GM23338 (cell line): ENCODE measurements around the gene ACSF2. TPM values are rescaled to one million over a fixed set of nuclear protein-coding genes. Genes with fewer than 3 reads are reported as not detected.
"Not testable (repeated sequence)": the region's sequence is repeated elsewhere in the genome, so short reads cannot be mapped to it uniquely, and the experiment has no call there.

Experiments used
- ATAC-seq: fragments of 200-7000 bp; cut with Tn5 transposase; 3 replicates; pipeline ENCODE4 v1.9.1; 2020
- DNase-seq: peaks from one replicate; pipeline ENCODE4 v3.0.0-alpha.2; 2015; ENCODE audit warnings: low spot score
- H2AFZ ChIP-seq: fragments of 200-600 bp; sonication (generic); 2 replicates; pipeline ENCODE4 v1.8.0; 2016; ENCODE audit warnings: antibody characterized with exemption, mild to moderate bottlenecking, moderate library complexity
- H3F3A ChIP-seq: fragments of 200-600 bp; sonication (generic); replicated peaks from 2 replicates; pipeline ENCODE4 v1.8.0; 2017; ENCODE audit warnings: antibody characterized with exemption, mixed run types, low read depth
- H3K27ac ChIP-seq: fragments of 200-600 bp; sonication (generic); 2 replicates; pipeline ENCODE4 v1.6.1; 2016; ENCODE audit warnings: low read depth
- H3K27me3 ChIP-seq: fragments of 200-600 bp; sonication (generic); 2 replicates; pipeline ENCODE4 v1.8.0; 2016; ENCODE audit warnings: mild to moderate bottlenecking, mixed run types, moderate library complexity; ENCODE audit not compliant: insufficient read depth
- H3K36me3 ChIP-seq: fragments of 200-600 bp; sonication (generic); 2 replicates; pipeline ENCODE4 v1.8.0; 2016; ENCODE audit warnings: mild to moderate bottlenecking; ENCODE audit not compliant: insufficient read depth
- H3K4me1 ChIP-seq: fragments of 200-600 bp; sonication (generic); 2 replicates; pipeline ENCODE4 v1.8.0; 2016; ENCODE audit warnings: mild to moderate bottlenecking, moderate library complexity; ENCODE audit not compliant: insufficient read depth
- H3K4me2 ChIP-seq: fragments of 200-600 bp; sonication (generic); 2 replicates; pipeline ENCODE4 v1.7.1; 2017; ENCODE audit warnings: mixed run types
- H3K4me3 ChIP-seq: fragments of 200-600 bp; sonication (generic); 2 replicates; pipeline ENCODE4 v1.6.1; 2016; ENCODE audit warnings: mixed run types
- H3K79me2 ChIP-seq: fragments of 200-600 bp; sonication (generic); replicated peaks from 2 replicates; pipeline ENCODE4 v1.8.0; 2017; ENCODE audit warnings: mild to moderate bottlenecking; ENCODE audit not compliant: insufficient read depth
- H3K9me2 ChIP-seq: fragments of 200-600 bp; sonication (generic); 2 replicates; pipeline ENCODE4 v1.8.0; 2017; ENCODE audit not compliant: insufficient read depth
- H4K20me1 ChIP-seq: fragments of 200-600 bp; sonication (generic); replicated peaks from 2 replicates; pipeline ENCODE4 v1.8.0; 2017; ENCODE audit warnings: mild to moderate bottlenecking; ENCODE audit not compliant: insufficient read depth
- H3K27ac Mint-ChIP-seq: 2 replicates; pipeline ENCODE4 v1.8.0; 2020; ENCODE audit warnings: inconsistent platforms, mild to moderate bottlenecking, moderate library complexity, mixed read lengths
- H3K27me3 Mint-ChIP-seq: 3 replicates; pipeline ENCODE4 v1.8.0; 2022; ENCODE audit warnings: low read depth, mild to moderate bottlenecking, moderate library complexity, mixed read lengths, inconsistent platforms; ENCODE audit not compliant: insufficient read depth, poor library complexity
- H3K36me3 Mint-ChIP-seq: 3 replicates; pipeline ENCODE4 v1.8.0; 2021; ENCODE audit warnings: low read depth, mild to moderate bottlenecking, inconsistent platforms, moderate library complexity, mixed read lengths
- H3K4me1 Mint-ChIP-seq: 3 replicates; pipeline ENCODE4 v1.8.0; 2020; ENCODE audit warnings: mild to moderate bottlenecking, inconsistent platforms, mixed read lengths
- H3K4me3 Mint-ChIP-seq: 3 replicates; pipeline ENCODE4 v1.8.0; 2021; ENCODE audit warnings: moderate library complexity, mild to moderate bottlenecking, inconsistent platforms, mixed read lengths
- H3K9me3 Mint-ChIP-seq: 3 replicates; pipeline ENCODE4 v1.8.0; 2020; ENCODE audit warnings: moderate library complexity, mild to moderate bottlenecking, inconsistent platforms, mixed read lengths
- NANOG ChIP-seq: IDR thresholded peaks from 2 replicates; pipeline ENCODE4 v1.6.1; 2016; ENCODE audit warnings: antibody characterized with exemption, borderline replicate concordance
- REST ChIP-seq: IDR thresholded peaks from one replicate; pipeline ENCODE4 v1.6.1; 2018; ENCODE audit warnings: antibody characterized with exemption; ENCODE audit not compliant: unreplicated experiment
- ZNF114 ChIP-seq: fragments of 250-450 bp; sonication (Bioruptor Pico); IDR thresholded peaks from 2 replicates; pipeline ENCODE4 v1.5.0; 2020; ENCODE audit warnings: mild to moderate bottlenecking, moderate library complexity
- ZNF331 ChIP-seq: fragments of 250-450 bp; sonication (Bioruptor Pico); IDR thresholded peaks from 2 replicates; pipeline ENCODE4 v1.5.0; 2020; ENCODE audit warnings: low read depth, mild to moderate bottlenecking, moderate library complexity
- polyA plus RNA-seq: library from polyadenylated mRNA; unstranded; fragments of >200 nt; fragmentation: Nextera tagmentation; extraction: Ambion mirVana; gene quantifications from 2 replicates; pipeline ENCODE4 v1.2.1, GENCODE V29; 2016
- total RNA-seq: library from RNA; depleted of rRNA; stranded (reverse); fragments of >200 nt; shearing (Covaris generic); gene quantifications from 2 replicates; pipeline ENCODE4 v1.2.3, GENCODE V29; 2014
- TF ChIP-seq, protein P1 (sequence below), 2 experiments: fragments of 200-600 bp in 1 of 2; sonication (generic) in 1 of 2; conservative IDR thresholded peaks; 2 replicates each; pipeline versions ENCODE4 v1.5.1 to v1.6.1; 2016 to 2017; ENCODE audit warnings: antibody characterized with exemption in 2 of 2, low read depth in 2 of 2, mild to moderate bottlenecking in 2 of 2, moderate library complexity in 1 of 2
- TF ChIP-seq, protein P2 (sequence below): fragments of 250-450 bp; sonication (Bioruptor Pico); IDR thresholded peaks from 2 replicates; pipeline ENCODE4 v1.5.0; 2020; ENCODE audit warnings: mild to moderate bottlenecking, moderate library complexity

ACSF2 gene
- total and polyA plus RNA-seq, 2 experiments from 2014 or later, result 6.9 to 12.4 TPM

- TF ChIP-seq NANOG (no peak), ZNF331 (CRISPR knock-in tag) (no peak), ZNF114 (CRISPR knock-in tag) (no peak), REST (no peak)
- TF ChIP-seq, protein P1, sequence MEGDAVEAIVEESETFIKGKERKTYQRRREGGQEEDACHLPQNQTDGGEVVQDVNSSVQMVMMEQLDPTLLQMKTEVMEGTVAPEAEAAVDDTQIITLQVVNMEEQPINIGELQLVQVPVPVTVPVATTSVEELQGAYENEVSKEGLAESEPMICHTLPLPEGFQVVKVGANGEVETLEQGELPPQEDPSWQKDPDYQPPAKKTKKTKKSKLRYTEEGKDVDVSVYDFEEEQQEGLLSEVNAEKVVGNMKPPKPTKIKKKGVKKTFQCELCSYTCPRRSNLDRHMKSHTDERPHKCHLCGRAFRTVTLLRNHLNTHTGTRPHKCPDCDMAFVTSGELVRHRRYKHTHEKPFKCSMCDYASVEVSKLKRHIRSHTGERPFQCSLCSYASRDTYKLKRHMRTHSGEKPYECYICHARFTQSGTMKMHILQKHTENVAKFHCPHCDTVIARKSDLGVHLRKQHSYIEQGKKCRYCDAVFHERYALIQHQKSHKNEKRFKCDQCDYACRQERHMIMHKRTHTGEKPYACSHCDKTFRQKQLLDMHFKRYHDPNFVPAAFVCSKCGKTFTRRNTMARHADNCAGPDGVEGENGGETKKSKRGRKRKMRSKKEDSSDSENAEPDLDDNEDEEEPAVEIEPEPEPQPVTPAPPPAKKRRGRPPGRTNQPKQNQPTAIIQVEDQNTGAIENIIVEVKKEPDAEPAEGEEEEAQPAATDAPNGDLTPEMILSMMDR (conservative IDR thresholded peaks at IDR 0.05; ENCODE audit: low read depth in 2 of 2), result no peak
Measured at GRCh38 chr17:50414808-50415207, 11.2 kb upstream of the ACSF2 start (continued).

GRCh38 chr17:50419577-50419976 is 6.4 kb upstream of the ACSF2 start:
- not testable (repeated sequence) for H3K4me3 ChIP-seq, H3K4me3 Mint-ChIP-seq, H3K4me1 Mint-ChIP-seq, DNase-seq, H3F3A ChIP-seq, H4K20me1 ChIP-seq, H3K9me2 ChIP-seq, H2AFZ ChIP-seq, H3K36me3 ChIP-seq, H3K27ac ChIP-seq, H3K27me3 Mint-ChIP-seq, H3K4me1 ChIP-seq, H3K36me3 Mint-ChIP-seq, H3K4me2 ChIP-seq, H3K27ac Mint-ChIP-seq, H3K27me3 ChIP-seq, H3K79me2 ChIP-seq, ATAC-seq
- peaks cover 20% of the 10 kb centered on the region for H3K9me3 Mint-ChIP-seq

DNA sequence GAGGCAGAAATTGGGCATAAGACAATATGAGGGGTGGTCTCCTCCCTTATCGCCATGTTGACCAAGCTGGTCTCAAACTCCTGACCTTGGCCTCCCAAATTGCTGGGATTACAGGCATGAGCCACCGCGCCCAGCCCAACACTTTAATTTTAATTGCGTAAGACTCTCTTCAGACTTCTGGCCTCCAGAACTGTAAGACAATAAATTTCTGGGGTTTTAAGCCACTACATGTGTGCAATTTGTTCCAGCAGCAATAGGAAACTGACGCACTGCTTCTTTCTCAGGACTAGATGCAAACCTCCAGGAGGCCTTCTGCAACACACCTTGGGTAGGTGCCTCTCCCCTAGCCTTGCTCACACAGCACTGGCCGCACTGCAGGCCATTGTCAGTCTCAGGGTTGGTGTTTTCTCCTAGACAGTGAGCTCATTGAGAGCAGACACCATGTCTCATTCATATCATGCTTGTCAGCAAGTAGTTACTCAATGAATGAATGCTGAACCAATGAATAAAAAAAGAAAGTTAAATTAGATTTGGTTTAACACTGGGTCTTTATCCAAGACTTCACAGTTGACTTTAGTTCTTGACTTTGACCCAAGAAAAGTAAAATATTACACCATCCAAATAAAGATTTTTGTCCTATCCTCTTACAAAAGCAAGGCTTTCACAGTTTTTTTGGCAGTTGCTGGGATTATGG is 5.5 kb upstream of the ACSF2 start:
- H3K79me2 ChIP-seq, result no peaks in the 10 kb centered on the region
- H4K20me1 ChIP-seq, result no peaks in the 10 kb centered on the region
- H3K4me1 ChIP-seq, result 0 out of 2 replicates have a peak, but pooled peaks cover 4% of the 10 kb centered on the region
- no peaks in the 10 kb centered on the region for H3K9me2 ChIP-seq
- H3K4me2 ChIP-seq, result no peak overlapping the region
- peaks cover 7% of the 10 kb centered on the region; the same call in 2 of the 3 replicates for H3K36me3 Mint-ChIP-seq
- no peak overlapping the region for H3K4me3 ChIP-seq
- ATAC-seq (no peak), DNase-seq (no peak)
- H2AFZ ChIP-seq, result no peak overlapping the region
- peaks cover 8% of the 10 kb centered on the region for H3K4me1 Mint-ChIP-seq
- H3F3A ChIP-seq, result no peaks in the 10 kb centered on the region
- peaks cover 20% of the 10 kb centered on the region for H3K9me3 Mint-ChIP-seq
- H3K27me3 ChIP-seq, result peaks cover 13% of the 10 kb centered on the region; the same call in 1 of the 2 replicates
- H3K36me3 ChIP-seq, result no peaks in the 10 kb centered on the region
- H3K27ac Mint-ChIP-seq, result no peak overlapping the region
- H3K27me3 Mint-ChIP-seq, result peaks cover 12% of the 10 kb centered on the region
- H3K4me3 Mint-ChIP-seq, result no peak overlapping the region
- H3K27ac ChIP-seq, result no peak overlapping the region
- TF ChIP-seq, protein P2, sequence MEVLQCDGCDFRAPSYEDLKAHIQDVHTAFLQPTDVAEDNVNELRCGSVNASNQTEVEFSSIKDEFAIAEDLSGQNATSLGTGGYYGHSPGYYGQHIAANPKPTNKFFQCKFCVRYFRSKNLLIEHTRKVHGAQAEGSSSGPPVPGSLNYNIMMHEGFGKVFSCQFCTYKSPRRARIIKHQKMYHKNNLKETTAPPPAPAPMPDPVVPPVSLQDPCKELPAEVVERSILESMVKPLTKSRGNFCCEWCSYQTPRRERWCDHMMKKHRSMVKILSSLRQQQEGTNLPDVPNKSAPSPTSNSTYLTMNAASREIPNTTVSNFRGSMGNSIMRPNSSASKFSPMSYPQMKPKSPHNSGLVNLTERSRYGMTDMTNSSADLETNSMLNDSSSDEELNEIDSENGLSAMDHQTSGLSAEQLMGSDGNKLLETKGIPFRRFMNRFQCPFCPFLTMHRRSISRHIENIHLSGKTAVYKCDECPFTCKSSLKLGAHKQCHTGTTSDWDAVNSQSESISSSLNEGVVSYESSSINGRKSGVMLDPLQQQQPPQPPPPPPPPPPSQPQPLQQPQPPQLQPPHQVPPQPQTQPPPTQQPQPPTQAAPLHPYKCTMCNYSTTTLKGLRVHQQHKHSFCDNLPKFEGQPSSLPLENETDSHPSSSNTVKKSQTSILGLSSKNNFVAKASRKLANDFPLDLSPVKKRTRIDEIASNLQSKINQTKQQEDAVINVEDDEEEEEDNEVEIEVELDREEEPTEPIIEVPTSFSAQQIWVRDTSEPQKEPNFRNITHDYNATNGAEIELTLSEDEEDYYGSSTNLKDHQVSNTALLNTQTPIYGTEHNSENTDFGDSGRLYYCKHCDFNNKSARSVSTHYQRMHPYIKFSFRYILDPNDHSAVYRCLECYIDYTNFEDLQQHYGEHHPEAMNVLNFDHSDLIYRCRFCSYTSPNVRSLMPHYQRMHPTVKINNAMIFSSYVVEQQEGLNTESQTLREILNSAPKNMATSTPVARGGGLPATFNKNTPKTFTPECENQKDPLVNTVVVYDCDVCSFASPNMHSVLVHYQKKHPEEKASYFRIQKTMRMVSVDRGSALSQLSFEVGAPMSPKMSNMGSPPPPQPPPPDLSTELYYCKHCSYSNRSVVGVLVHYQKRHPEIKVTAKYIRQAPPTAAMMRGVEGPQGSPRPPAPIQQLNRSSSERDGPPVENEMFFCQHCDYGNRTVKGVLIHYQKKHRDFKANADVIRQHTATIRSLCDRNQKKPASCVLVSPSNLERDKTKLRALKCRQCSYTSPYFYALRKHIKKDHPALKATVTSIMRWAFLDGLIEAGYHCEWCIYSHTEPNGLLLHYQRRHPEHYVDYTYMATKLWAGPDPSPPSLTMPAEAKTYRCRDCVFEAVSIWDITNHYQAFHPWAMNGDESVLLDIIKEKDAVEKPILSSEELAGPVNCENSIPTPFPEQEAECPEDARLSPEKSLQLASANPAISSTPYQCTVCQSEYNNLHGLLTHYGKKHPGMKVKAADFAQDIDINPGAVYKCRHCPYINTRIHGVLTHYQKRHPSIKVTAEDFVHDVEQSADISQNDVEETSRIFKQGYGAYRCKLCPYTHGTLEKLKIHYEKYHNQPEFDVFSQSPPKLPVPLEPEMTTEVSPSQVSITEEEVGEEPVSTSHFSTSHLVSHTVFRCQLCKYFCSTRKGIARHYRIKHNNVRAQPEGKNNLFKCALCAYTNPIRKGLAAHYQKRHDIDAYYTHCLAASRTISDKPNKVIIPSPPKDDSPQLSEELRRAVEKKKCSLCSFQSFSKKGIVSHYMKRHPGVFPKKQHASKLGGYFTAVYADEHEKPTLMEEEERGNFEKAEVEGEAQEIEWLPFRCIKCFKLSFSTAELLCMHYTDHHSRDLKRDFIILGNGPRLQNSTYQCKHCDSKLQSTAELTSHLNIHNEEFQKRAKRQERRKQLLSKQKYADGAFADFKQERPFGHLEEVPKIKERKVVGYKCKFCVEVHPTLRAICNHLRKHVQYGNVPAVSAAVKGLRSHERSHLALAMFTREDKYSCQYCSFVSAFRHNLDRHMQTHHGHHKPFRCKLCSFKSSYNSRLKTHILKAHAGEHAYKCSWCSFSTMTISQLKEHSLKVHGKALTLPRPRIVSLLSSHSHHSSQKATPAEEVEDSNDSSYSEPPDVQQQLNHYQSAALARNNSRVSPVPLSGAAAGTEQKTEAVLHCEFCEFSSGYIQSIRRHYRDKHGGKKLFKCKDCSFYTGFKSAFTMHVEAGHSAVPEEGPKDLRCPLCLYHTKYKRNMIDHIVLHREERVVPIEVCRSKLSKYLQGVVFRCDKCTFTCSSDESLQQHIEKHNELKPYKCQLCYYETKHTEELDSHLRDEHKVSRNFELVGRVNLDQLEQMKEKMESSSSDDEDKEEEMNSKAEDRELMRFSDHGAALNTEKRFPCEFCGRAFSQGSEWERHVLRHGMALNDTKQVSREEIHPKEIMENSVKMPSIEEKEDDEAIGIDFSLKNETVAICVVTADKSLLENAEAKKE, result no peak
